ENCODE results near the gene NDST3.

Gene NDST3

DNA sequence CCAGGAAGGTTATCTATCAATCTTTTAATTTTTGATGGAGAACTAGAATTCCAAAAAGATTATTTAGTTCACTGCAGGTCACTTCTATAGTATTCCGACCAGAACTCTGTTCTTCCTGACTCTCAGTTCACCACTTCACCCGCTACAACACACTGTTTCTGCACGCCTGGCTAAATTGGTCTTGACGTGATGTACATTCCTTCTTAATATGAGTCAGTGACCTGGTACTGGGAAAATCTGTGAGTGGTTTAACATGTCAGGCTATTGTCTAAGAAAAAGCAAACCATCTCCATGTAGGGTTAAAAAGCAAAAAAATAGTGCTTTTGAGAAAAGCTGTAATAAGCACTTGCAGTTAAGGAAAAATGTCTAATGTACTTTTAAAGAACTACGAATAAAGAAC lies 120.4 kb downstream of the NDST3 start:
- TF ChIP-seq PPARA (CRISPR knock-in tag; IDR thresholded peaks at IDR 0.05; ENCODE audit: borderline replicate concordance) (no peak), ZC3H10 (CRISPR knock-in tag; IDR thresholded peaks at IDR 0.05) (peak; percentile 8; the same call in 1 of the 2 replicates)
- TF ChIP-seq, protein P1, sequence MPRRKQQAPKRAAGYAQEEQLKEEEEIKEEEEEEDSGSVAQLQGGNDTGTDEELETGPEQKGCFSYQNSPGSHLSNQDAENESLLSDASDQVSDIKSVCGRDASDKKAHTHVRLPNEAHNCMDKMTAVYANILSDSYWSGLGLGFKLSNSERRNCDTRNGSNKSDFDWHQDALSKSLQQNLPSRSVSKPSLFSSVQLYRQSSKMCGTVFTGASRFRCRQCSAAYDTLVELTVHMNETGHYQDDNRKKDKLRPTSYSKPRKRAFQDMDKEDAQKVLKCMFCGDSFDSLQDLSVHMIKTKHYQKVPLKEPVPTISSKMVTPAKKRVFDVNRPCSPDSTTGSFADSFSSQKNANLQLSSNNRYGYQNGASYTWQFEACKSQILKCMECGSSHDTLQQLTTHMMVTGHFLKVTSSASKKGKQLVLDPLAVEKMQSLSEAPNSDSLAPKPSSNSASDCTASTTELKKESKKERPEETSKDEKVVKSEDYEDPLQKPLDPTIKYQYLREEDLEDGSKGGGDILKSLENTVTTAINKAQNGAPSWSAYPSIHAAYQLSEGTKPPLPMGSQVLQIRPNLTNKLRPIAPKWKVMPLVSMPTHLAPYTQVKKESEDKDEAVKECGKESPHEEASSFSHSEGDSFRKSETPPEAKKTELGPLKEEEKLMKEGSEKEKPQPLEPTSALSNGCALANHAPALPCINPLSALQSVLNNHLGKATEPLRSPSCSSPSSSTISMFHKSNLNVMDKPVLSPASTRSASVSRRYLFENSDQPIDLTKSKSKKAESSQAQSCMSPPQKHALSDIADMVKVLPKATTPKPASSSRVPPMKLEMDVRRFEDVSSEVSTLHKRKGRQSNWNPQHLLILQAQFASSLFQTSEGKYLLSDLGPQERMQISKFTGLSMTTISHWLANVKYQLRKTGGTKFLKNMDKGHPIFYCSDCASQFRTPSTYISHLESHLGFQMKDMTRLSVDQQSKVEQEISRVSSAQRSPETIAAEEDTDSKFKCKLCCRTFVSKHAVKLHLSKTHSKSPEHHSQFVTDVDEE (CRISPR knock-in tag; IDR thresholded peaks at IDR 0.05), result no peak
- peak; percentile 100 for ATAC-seq

DNA sequence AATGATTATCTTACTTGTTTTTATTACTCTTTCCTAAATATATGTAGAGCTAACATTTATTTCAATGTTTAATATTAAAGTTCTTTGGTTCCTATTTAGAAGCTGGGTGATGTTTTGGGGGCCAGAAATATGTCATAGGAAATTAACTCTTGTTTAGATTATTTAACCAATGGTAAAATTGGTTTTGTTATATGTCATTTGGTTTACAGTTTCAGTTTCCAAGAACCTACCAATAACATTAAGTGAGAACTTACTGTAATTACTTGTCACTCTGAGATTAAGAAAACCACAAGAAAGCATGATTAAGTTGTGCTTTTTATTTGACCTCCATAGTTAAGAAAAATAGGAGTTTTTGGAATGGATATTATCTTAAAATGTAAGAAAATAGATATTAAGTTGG lies 121.2 kb downstream of the NDST3 start:
- TF ChIP-seq OSR1 (CRISPR knock-in tag; IDR thresholded peaks at IDR 0.05) (no peak), ZNF8 (CRISPR knock-in tag; IDR thresholded peaks at IDR 0.05) (no peak), PATZ1 (CRISPR knock-in tag; IDR thresholded peaks at IDR 0.05; ENCODE audit: borderline replicate concordance) (no peak), ZNF565 (CRISPR knock-in tag; conservative IDR thresholded peaks at IDR 0.05; ENCODE audit: low read depth) (no peak)

GRCh38 chr4:118158763-118159375 lies 124.6 kb downstream of the NDST3 start:
- no peak for TF ChIP-seq GLIS3 (CRISPR knock-in tag; IDR thresholded peaks at IDR 0.05)
- TF ChIP-seq CREB5 (CRISPR knock-in tag; IDR thresholded peaks at IDR 0.05; ENCODE audit: low read depth), result no peak
- TF ChIP-seq SNAI2 (CRISPR knock-in tag; IDR thresholded peaks at IDR 0.05), result no peak
- no peak for TF ChIP-seq ESRRG (CRISPR knock-in tag; IDR thresholded peaks at IDR 0.05)
- TF ChIP-seq ZFP30 (CRISPR knock-in tag; IDR thresholded peaks at IDR 0.05), result no peak
- no peak for TF ChIP-seq PPARA (CRISPR knock-in tag; IDR thresholded peaks at IDR 0.05; ENCODE audit: borderline replicate concordance)
- no peak for TF ChIP-seq BACH2 (CRISPR knock-in tag; IDR thresholded peaks at IDR 0.05; ENCODE audit: borderline replicate concordance)
- no peak for TF ChIP-seq TCF4 (CRISPR knock-in tag; IDR thresholded peaks at IDR 0.05; ENCODE audit: borderline replicate concordance)
- ATAC-seq, result no peak

More for the DNA sequence above, 121.2 kb downstream of the NDST3 start:
- ATAC-seq, result no peak

DNA sequence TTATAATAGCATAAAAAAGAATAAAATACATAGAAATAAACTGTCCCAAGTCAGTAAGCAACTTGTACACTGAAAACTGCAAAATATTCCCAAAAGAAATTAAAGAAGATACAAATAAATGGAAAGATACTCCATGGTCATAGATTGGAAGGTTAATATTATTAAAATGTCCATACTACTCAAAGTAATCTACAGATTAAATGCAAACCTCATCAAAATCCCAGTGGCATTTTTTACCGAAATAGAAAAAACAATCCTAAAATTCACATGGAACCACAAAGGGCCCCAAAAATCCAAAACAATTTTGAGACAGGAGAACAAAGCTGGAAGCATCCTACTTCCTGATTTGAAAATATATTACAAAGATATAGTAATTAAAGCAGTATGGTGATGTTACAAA lies 133.0 kb downstream of the NDST3 start:
- no peak for TF ChIP-seq CSDC2 (CRISPR knock-in tag; IDR thresholded peaks at IDR 0.05)
- no peak for TF ChIP-seq ZNF565 (CRISPR knock-in tag; conservative IDR thresholded peaks at IDR 0.05; ENCODE audit: low read depth)
- no peak for TF ChIP-seq CREB5 (CRISPR knock-in tag; IDR thresholded peaks at IDR 0.05; ENCODE audit: low read depth)
- no peak for TF ChIP-seq RARB (CRISPR knock-in tag; IDR thresholded peaks at IDR 0.05)
- no peak for TF ChIP-seq ZNF70 (CRISPR knock-in tag; IDR thresholded peaks at IDR 0.05)
- TF ChIP-seq PATZ1 (CRISPR knock-in tag; IDR thresholded peaks at IDR 0.05; ENCODE audit: borderline replicate concordance), result no peak
- TF ChIP-seq ARNTL (CRISPR knock-in tag; IDR thresholded peaks at IDR 0.05; ENCODE audit: borderline replicate concordance, low read depth), result no peak
- TF ChIP-seq ZFP30 (CRISPR knock-in tag; IDR thresholded peaks at IDR 0.05), result no peak
- TF ChIP-seq POU6F1 (CRISPR knock-in tag; IDR thresholded peaks at IDR 0.05; ENCODE audit: borderline replicate concordance, low read depth), result no peak
- TF ChIP-seq, protein P1 (CRISPR knock-in tag; IDR thresholded peaks at IDR 0.05), result no peak
- TF ChIP-seq OSR1 (CRISPR knock-in tag; IDR thresholded peaks at IDR 0.05), result no peak
- no peak for ATAC-seq
